Measurements from ENCODE around the gene PPHLN1. TPM values are rescaled to one million over a fixed set of nuclear protein-coding genes. Genes with fewer than 3 reads are reported as not detected.

PPHLN1 gene
- total RNA-seq, 2 donors from 2014 or later, result 66.6 to 77.6 TPM

DNA sequence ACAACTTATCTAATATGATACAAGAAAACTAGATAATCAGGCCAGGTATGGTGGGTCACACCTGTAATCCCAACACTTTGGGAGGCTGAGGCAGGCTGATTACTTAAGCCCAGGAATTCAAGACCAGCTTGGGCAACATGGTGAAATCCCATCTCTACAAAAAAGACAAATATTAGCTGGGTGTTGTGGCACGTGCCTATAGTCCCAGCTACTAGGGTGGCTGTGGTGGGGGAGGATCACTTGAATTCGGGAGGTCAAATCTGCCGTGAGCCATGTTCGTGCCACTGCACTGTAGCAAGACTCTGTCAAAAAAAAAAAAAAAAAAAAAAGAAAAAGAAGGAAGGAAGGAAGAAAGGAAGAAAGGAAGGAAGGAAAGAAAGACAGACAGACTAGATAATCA, 27.1 kb upstream of the PPHLN1 start:
- Histone ChIP-seq H3K27ac (ENCODE audit: low read depth, low read length) (no peak overlapping the region), H3K4me1 (ENCODE audit: control insufficient read depth, insufficient read depth, low read length) (no peaks in the 10 kb centered on the region), H3K4me3 (ENCODE audit: low read length) (no peak overlapping the region), H3K36me3 (ENCODE audit: control insufficient read depth, insufficient read depth, low read length) (no peaks in the 10 kb centered on the region), H3K27me3 (ENCODE audit: control insufficient read depth, insufficient read depth, low read length, poor library complexity, severe bottlenecking) (no peaks in the 10 kb centered on the region), H3K9me3 (ENCODE audit: control insufficient read depth, low read length) (peaks cover 5% of the 10 kb centered on the region), H3K9ac (ENCODE audit: extremely low read depth, low read length, poor library complexity, severe bottlenecking) (no peak overlapping the region)
- Mint-ChIP-seq H3K36me3 (ENCODE audit: low read depth) (no peaks in the 10 kb centered on the region), H3K4me3 (no peak overlapping the region), H3K4me1 (no peaks in the 10 kb centered on the region), H3K9me3 (peaks cover 5% of the 10 kb centered on the region), H3K27me3 (ENCODE audit: insufficient read depth) (no peaks in the 10 kb centered on the region), H3K27ac (no peak overlapping the region)
- no peak for DNase-seq
- WGBS, 2 experiments (ENCODE audit: insufficient coverage in 1 of 2, insufficient read length in 1 of 2), result 90% methylated on average over 3 of the region's 4 CpGs; no CpG with 5 or more reads in 1 of the 2 experiments
- no peak for TF ChIP-seq CTCF (conservative IDR thresholded peaks at IDR 0.05)

GRCh38 chr12:42299392-42300308, 26.3 kb upstream of the PPHLN1 start:
- Histone ChIP-seq H3K9ac (ENCODE audit: extremely low read depth, low read length, poor library complexity, severe bottlenecking) (no peak overlapping the region), H3K4me1 (ENCODE audit: control insufficient read depth, insufficient read depth, low read length) (no peaks in the 10 kb centered on the region), H3K27me3 (ENCODE audit: control insufficient read depth, insufficient read depth, low read length, poor library complexity, severe bottlenecking) (no peaks in the 10 kb centered on the region), H3K4me3 (ENCODE audit: low read length) (no peak overlapping the region), H3K27ac (ENCODE audit: low read depth, low read length) (no peak overlapping the region), H3K9me3 (ENCODE audit: control insufficient read depth, low read length) (peaks cover 5% of the 10 kb centered on the region), H3K36me3 (ENCODE audit: control insufficient read depth, insufficient read depth, low read length) (no peaks in the 10 kb centered on the region)
- no peak overlapping the region for H3K27ac Mint-ChIP-seq
- no peaks in the 10 kb centered on the region for H3K36me3 Mint-ChIP-seq (ENCODE audit: low read depth)
- H3K4me3 Mint-ChIP-seq, result no peak overlapping the region
- WGBS, 2 experiments (ENCODE audit: insufficient coverage in 1 of 2, insufficient read length in 1 of 2), result 80 to 97% methylated on average over 2 to 7 of the region's 8 CpGs
- H3K27me3 Mint-ChIP-seq (ENCODE audit: insufficient read depth), result no peaks in the 10 kb centered on the region
- DNase-seq, result no peak
- H3K9me3 Mint-ChIP-seq, result peaks cover 5% of the 10 kb centered on the region
- no peaks in the 10 kb centered on the region for H3K4me1 Mint-ChIP-seq
- TF ChIP-seq CTCF (conservative IDR thresholded peaks at IDR 0.05), result no peak

- WGBS, 2 experiments (ENCODE audit: insufficient coverage in 1 of 2, insufficient read length in 1 of 2), result 74% methylated on average over 2 of the region's 3 CpGs; no CpG with 5 or more reads in 1 of the 2 experiments
- Mint-ChIP-seq H3K9me3 (peaks cover 2% of the 10 kb centered on the region), H3K4me1 (no peaks in the 10 kb centered on the region), H3K27ac (no peak overlapping the region), H3K27me3 (ENCODE audit: insufficient read depth) (no peaks in the 10 kb centered on the region), H3K4me3 (no peak overlapping the region), H3K36me3 (ENCODE audit: low read depth) (no peaks in the 10 kb centered on the region)
- no peak for TF ChIP-seq CTCF (conservative IDR thresholded peaks at IDR 0.05)
- Histone ChIP-seq H3K4me3 (ENCODE audit: low read length) (no peak overlapping the region), H3K9ac (ENCODE audit: extremely low read depth, low read length, poor library complexity, severe bottlenecking) (no peak overlapping the region), H3K36me3 (ENCODE audit: control insufficient read depth, insufficient read depth, low read length) (no peaks in the 10 kb centered on the region), H3K27ac (ENCODE audit: low read depth, low read length) (no peak overlapping the region), H3K4me1 (ENCODE audit: control insufficient read depth, insufficient read depth, low read length) (no peaks in the 10 kb centered on the region), H3K27me3 (ENCODE audit: control insufficient read depth, insufficient read depth, low read length, poor library complexity, severe bottlenecking) (no peaks in the 10 kb centered on the region), H3K9me3 (ENCODE audit: control insufficient read depth, low read length) (no peaks in the 10 kb centered on the region)
- no peak for DNase-seq
Measured at GRCh38 chr12:42306297-42306696, 19.7 kb upstream of the PPHLN1 start.

Data from endodermal cell (in vitro differentiated cells).